DMS153 treated with DMSO at 0.1 percent for 48 hours (cell line): ENCODE results near the gene RCC2.
"Not testable (repeated sequence)": the region's sequence is repeated elsewhere in the genome, so short reads cannot be mapped to it uniquely, and the experiment has no call there.

Source experiments
- DNase-seq: peaks from one replicate; lab custom pipeline; 2025; ENCODE audit not compliant: unreplicated experiment; lab: John Stamatoyannopoulos, UW

RCC2 gene

DNA sequence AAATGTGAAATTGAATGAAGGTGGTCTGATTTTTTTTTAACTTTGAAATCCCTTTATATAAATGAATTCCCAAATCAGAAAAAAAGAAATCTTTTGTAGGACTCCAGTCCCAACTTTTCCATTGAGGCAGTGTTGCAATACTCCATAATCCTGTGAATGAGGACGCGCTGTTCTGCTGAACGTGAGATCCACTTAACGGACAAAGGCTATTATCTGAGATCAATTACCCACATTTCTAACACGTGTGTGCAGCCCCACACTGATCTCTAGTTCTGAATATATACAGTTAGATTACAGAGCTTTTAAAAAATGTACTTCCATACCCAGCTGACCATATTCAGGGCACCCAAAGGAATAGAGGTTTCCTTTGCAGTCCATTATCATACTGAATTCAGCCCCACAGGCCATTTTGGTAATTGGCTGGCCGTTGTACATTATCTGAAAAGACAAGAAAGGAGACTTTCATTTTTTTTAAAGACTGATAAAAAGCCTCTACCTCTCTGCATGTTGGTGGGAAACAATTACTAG, 19.0 kb downstream of the RCC2 start:
- DNase-seq: no peak

DNA sequence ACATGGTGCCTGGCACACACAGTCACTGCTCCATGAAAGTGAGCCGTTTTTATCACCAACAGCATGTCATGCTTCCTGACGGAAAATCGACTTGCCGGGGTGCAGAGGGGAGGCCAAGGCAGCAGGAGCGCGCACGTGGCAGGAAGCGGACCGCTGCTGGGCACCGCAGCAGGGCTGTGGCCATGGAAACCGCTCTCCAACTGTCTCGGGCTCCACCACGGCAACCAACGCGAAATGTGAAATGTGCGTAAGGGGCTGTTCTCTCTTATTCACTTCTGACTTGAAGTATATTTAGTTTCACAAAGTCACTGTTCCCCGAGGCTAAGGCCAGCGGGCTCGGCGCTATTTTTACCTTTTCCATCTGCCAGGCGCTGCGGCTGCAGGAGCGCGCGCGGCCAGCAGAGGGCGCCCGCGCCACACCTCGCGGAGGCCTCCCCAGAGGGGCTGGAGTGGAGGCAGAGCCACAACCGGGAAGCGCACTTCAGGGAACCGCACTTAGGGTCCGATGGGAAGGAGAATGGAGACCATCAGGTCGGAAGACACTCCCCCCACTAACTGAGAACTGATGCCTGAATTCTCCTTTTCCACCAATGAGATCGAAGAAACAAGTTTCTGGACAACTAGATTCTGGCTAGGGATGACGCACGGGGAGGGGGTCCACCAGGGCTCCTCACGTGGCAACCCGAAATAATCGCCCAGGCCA, 19.7 kb downstream of the RCC2 start:
- DNase-seq: no peak

DNA sequence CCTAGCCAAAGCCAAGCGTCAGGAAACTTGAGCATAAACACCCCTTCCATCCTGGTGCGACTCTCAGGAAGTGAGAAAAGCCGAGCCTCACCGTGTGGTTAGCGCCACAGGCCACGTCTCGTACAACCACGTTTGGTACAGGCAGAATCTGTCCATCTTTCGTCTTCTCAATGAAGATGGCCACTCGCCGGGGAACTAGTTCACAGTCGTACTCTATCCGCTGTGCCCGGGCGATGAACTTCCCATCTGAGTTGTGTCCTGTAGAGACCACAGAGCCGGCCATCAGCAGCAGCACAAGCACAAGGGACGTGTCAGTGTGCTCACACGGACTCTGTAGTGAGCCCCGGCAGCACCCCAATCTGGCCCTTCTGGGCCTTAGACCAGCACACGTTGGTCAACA, 23.1 kb downstream of the RCC2 start:
- no peak for DNase-seq

DNA sequence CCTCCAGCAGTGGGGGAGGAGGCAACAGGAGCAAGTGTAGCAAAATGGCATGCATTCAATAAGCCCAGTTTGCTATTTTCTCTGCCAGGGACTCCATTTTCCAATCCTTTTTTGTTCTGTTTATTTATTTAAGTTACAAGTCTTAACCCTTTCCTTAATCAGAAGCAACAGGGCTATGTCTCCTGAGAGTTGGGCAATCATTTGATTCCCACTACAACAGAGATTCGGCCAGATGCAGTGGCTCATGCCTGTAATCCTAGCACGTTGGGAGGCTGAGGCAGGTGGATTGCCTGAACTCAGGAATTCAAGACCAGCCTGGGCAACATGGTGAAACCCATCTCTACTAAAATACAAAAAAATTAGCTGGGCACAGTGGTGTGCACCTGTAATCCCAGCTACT, 25.5 kb downstream of the RCC2 start:
- DNase-seq: no peak

DNA sequence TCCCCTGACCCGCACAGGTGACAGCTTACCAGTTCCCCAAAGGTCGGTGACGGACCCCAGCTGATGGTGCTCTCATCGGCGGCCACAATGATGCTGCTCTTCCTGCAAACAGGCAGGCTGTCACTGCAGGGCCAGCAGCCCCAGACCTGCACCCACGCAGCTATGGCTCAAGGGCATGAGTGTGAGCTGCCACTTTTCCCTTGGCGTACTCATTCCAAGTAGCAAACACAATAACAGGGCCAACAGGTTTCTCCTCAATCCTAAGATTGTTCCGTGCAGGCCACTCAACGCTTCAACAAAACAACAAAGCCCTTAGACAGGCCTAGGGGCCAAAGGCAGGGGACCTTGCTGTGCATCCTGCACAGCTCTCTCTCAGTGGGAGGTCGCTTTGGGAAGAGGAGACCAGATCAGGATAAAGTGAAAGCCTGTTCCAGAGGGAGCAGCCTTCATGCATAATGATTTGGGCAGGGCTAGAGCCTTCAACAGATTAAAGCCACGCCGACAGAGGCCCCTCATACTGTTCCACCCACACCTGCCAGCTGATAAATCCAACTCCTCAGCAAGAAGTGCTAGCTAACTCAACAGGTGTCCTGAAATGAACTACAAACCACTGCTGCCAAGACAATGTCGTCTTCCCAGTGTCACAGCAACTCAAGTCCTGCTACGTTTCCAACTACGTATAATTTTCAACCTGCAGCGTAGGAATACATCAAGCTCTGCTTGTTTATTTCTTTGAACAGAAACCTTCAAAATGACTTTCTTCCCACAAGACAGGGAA, 27.2 kb downstream of the RCC2 start:
- DNase-seq: no peak

DNA sequence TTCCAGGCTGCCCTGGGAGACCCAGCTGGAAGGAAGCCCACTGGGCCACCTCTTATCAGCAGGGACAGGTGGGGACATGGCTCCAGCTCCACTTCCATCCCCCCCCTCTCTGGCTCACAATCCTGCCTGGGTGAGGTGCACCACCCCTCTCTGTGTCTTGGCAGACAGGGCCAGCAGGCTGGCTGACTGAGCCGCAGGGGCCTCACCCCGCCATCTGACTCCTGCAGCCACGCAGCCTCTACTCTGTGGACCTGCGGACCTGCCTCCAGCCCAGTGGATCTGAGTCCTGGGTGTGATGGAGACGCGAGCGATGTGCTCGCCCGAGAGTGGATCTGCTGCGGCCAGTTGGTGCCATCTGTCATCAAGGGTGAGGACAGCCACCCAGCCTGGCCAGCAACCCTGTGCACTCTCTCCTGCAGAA, 30.1 kb downstream of the RCC2 start:
- no peak for DNase-seq

DNA sequence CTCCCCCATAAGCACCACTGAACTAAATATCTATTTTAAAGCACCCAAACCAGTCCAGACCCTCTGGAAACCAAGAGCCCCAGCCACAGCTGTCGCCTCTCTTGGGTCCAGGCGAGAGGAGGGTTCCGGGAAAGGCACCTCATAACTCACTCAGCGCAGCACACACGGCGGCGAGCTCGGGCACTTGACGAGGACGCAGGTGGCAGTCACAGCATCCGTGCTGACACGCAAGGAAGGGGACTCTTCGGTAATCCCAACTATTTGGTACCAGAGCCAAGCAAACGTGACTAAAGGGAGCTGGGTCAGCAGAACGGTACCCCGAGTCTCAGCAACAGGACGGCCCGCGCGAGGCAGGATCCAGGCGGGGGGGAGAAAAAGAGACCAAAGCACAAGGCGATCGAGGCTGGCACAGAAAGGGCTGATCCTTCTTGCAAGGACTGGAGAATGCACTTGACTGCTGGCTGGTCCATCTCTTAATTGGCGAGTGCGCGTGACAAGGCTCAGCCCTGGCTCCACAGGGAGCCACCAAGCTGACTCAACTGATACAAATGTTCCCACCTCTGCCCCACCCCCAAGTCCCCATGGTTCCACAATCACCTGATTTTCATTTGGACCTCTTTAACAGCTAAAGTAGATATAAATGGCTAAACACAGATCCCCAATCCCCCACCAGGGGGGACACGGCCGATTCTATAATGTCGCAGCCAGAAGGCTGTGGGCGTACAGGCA, 31.5 kb downstream of the RCC2 start:
- not testable (repeated sequence) for DNase-seq

DNA sequence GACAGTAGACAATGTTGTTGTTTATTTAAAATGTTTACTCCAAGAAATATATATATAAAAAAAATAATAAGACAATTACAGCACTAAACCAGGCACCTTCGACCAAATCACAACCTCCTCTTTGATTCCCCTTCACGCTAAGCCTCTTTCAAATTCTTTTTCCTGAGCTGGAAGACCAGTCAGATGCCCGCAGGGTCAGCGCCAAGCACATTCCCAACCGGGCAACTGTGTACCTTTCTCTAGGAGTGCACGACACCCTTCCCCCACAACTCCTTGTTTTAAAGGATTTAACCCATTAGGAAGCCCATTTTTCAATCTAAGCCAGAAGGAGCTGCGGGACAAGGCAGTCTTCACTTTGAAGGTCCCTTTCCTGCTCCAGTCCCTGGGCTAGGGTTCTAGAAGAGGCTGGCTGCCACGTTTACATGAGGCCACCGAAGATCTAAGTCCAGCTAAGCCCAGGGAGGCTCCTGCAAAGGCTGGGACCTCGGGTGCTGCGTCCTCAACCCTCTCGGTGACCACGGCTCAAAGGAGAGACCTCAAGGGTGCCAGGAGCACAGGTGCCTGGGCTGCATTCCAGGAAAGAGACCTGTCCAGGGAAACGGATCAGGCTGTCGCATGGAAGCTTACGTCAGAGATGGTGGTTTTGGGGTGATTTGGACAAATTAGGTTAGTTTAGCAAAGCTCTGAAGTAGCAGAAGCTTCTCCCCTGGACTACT, 32.6 kb downstream of the RCC2 start:
- DNase-seq: not testable (repeated sequence)

DNA sequence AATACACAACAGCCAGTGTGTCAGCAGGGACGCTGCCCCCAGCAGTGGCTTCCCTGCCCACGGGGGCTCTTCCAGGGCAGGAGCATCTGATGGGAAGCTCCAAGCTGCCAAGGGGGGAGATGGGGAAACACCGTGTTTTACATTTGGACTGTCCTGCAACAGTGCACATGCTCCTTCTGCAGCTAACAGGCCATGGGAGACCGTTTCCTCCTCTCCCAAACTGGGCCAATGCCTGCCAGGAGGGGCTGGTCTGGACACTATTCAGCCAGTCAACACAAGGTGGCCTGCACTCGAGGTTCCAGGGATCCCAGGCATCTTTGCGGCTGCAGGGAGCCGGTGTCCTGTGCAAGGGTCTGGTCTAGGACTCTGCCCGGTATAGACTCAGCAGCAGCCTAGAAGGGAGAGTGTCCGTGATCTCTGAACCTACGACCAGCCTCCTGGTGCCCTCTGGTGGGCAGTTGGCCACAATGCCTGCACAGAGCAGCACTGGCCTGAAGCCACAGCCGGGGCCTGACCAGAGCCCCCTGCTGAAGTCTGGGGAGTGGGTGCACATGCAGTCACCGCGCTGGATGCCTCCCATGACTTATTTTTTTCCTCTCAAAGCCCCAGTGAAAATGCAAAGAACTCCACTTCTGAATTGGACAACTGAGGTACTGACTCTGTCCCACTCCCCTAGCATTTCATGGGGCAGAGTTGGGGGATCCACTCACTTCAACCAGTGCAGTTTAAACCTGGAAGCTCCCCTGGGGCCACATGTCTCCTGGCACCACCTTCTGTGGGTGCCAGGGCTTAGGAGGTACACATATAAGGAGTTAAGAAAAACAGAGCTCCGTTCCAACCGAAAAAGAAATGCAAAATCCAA, 33.3 kb downstream of the RCC2 start:
- DNase-seq: no peak

DNA sequence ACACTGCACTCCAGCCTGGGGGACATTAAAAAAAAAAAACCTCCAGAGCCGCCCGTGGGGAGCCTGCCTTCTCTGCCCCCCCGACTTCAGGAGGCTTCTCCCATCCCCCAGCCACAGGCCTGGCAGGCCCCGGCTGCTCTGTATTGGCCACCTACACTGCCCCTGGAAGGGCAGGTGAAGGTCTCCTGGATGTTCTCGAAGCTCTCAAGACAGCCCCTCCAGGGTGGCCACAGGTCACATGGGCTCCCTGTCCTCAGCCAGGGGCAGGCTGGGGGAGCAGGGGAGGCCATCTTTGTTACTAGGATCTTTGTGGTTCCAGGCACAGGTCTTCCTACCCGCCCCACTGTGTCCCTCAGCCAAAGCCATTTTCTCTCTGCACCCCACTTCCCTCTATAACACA, 34.7 kb downstream of the RCC2 start:
- no peak for DNase-seq

DNA sequence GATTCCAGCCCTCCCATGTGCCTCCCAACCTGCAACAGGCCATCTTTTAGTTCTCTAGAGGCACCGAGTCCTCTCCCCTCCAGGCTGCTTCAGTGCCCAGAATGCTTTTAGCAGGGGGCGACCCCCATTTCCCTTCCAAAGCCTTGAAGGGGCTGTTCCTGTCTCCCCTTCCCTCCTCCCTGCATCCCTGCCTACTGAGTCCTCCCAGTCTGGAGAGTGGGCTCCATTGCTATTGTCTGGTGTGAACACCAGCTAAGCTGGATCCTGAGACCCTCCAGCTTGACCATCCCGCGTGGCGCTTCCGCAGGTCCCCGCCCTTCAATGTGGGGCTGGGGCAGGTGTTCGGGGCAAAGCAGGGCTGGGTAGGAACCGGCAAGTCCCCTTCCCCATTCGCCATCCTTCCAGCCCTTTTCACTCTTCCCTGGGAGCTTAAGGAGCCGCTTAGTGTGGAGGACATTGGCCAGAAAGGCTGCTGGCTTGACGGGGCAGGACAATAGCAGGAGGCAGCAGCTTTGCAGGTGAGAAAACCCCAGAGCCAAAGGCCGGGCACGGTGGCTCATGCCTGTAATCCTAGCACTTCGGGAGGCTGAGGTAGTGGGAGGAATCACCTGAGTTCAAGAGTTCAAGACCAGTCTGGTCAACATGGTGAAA, 35.3 kb downstream of the RCC2 start:
- DNase-seq: no peak

DNA sequence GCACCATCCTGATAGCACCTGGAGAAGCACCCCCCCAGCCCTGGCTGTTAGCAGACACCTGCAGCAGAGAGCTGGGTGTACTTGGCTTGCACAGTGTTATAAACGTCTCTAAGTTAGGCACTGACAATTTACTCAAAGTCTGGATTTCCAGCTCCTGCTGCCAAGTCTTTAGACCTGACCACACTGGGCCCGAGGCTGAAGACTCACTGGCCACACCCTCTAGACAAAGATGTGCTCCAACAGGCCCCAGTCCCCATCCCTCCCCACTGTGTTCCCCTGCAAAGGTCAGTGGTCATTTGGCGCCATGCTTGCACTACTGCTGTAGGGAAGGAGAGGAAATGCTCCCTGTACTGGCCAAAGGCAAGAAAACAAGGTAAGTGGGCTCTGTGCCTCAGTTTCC, 36.4 kb downstream of the RCC2 start:
- no peak for DNase-seq

DNA sequence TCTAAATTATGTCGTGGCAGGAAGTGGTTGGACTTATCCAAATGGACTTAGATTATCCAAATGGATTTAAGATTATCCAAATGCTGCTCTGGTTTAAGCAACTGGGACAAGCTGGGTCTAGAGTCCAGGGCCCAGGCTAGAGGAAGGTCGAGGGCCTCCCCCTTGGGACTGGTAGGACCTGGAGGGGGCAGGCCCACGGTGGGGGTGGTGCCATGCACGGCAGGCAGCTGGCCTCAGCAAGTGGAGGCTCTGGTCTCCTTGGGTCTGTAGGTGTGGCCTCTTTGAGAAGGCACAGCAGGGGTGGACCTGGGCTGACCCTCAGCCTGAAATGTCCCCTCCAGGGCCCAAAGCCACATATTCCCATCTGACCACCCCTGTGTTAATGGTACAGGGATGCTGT, 37.6 kb downstream of the RCC2 start:
- DNase-seq: no peak

DNA sequence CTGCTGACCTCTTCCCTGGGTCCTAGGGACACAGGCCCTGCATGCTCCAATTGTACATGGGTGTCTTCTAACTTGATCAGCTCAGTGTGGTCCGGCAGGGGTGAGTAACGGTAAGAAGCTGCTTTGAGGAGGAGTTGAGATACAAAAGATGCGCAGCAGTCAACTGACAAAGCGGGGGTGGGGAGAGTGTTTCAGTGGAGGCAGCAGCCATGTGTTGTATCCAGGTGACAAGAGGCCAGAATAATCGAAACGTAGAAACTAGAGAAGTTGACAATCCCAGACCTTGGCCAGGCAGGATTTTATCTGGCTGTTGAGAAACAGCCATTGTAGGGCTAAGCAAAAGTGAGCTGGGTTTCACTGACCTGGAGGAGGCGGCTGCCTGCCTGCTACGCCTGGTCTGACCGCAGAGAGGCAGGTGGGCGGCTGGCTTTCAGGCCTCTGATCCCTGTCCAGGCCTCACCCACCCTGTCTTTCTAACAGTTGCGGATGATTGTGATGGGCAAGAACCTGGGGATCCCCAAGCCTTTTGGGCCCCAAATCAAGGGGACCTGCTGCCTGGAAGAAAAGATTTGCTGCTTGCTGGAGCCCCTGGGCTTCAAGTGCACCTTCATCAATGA, 38.6 kb downstream of the RCC2 start:
- DNase-seq: no peak

DNA sequence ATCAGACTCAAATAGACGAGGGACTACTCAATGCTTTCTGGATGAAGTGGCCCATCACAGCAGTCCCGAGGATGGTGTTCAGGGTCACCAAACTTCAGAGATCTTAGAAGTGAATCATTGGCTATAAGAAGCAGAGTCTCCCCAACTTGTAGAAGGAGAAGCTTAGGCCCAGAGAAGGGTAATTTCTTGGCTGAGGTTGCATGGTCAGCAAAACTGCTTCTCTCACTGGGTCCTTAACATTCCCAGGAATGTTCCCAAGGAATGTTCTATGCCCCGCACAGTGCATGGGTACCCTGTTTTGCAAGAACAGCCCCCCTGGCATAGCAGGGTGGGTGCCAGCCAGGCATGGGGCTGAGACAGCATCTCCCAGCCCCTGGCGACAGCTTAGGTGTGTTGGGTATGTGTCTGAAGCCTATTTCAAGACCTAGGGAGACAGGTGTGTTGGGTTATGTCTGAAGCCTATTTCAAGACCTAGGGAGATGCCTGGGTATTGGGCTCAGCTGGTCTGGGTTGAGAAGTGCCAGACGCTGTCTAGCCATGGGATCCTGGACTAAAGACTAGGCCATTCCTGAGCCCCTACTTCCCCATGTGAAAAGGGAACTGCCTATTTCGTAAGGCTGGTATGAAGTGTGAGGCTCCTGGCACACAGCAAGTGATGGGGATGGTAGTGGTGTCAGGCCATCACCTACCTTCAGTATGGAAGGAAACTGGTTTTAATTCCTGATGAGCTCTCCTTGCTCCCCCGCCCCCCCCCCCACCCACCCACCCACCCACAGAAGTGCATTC, 41.4 kb downstream of the RCC2 start:
- DNase-seq: no peak

DNA sequence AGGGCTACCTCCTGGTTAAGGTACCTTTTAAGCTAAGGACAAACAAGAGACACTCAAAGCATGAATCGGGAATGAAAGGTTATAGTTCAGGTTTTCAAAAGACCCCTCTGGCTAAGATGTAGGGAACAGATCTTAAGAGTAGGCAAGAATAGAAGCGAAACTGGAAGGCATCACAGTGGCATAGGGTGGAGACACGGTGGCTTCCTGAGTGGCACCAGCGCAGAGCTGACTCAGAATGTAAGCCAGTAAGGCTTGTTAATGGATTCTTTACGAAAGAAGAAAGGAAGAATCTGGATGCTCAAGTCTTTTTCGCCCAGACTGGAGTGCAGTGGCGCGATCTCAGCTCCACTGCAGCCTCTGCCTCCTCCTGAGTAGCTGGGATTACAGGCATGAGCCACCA, 46.2 kb downstream of the RCC2 start:
- no peak for DNase-seq

DNA sequence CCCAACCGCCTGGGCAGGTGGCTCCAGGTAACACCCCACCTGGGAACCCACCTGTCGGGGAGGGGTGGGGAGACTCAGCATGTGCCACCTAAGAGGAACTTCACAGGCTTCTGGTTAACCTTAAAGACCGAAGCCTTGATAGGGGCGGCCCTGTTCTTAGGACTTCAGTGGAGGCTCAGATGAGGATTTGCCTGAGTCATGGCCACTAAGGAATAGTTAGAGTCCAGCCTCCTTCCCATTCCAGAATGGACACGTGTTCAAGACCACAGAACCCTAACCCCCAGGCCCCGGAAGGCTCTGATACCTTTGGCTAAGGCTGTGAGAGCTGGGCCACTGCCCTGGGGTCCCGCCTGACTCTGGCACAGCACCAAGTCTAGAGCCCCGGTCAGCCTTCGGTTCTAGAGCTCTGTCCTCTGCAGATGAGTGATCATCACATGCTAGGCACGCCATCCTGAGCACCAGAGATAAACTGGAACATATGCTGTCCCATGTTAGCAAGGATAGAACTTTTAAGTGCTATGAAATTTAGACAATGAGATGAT, 47.2 kb downstream of the RCC2 start:
- no peak for DNase-seq

DNA sequence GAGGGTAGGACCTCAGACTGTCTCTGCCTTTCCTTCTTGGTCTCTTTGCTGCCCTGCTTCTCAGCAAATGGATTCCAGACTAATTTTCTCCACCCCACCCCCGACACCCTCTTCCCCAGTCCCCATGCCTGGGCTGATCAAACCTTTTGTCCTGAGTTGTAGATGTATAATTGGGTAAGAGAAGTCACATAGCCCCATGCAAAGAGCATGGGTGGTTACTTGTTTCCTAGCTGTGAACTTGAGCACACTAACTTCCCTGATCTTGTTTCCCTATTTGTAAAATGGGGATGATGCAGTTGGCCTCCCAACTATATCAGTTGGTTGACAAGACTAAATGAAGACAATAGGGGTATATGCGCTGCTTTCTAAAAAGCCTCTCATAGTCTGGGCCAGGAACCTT, 58.3 kb downstream of the RCC2 start:
- no peak for DNase-seq
